WTC11 (cell line): ENCODE data around the gene RIC3. TPM values are rescaled to one million over a fixed set of nuclear protein-coding genes. Genes with fewer than 3 reads are reported as not detected.

Experiments used
- ATAC-seq: fragments of 200-7000 bp; cut with Tn5 transposase; 2 replicates; pipeline ENCODE4 v1.10.0; 2021; ENCODE audit warnings: mild to moderate bottlenecking, moderate library complexity
- CTCF ChIA-PET: fragments of 300-600 bp; sonication (Branson Sonifier 250); formaldehyde crosslinking; loops from one replicate; lab custom pipeline; 2021; ENCODE audit warnings: antibody characterized with exemption; lab: Charles Lee
- POLR2A ChIA-PET: fragments of 350-600 bp; sonication (Branson Sonifier 250); formaldehyde crosslinking; loops from one replicate; lab custom pipeline; 2021; ENCODE audit warnings: antibody characterized with exemption; lab: Charles Lee
- DNase-seq: peaks from one replicate; pipeline ENCODE4 v3.0.0; 2021; ENCODE audit warnings: low spot score
- H3K27ac Mint-ChIP-seq: 2 replicates; pipeline ENCODE4 v1.8.0; 2021; ENCODE audit warnings: mixed read lengths
- H3K27me3 Mint-ChIP-seq: 2 replicates; pipeline ENCODE4 v1.8.0; 2021; ENCODE audit warnings: low read depth, mild to moderate bottlenecking, moderate library complexity, mixed read lengths
- H3K36me3 Mint-ChIP-seq: 2 replicates; pipeline ENCODE4 v1.8.0; 2021; ENCODE audit warnings: mixed read lengths
- H3K4me1 Mint-ChIP-seq: 2 replicates; pipeline ENCODE4 v1.8.0; 2022; ENCODE audit warnings: mixed read lengths
- H3K4me3 Mint-ChIP-seq: 2 replicates; pipeline ENCODE4 v1.8.0; 2021; ENCODE audit warnings: mild to moderate bottlenecking, moderate library complexity, mixed read lengths
- H3K9me3 Mint-ChIP-seq: 2 replicates; pipeline ENCODE4 v1.8.0; 2021; ENCODE audit warnings: mixed read lengths
- AR ChIP-seq: fragments of 250-450 bp; sonication (Bioruptor Pico); IDR thresholded peaks from 2 replicates; pipeline ENCODE4 v1.9.0; 2021; ENCODE audit warnings: mild to moderate bottlenecking
- CREB1 ChIP-seq: sonication (generic); formaldehyde crosslinking; IDR thresholded peaks from 2 replicates; pipeline ENCODE4 v1.8.0; 2023; ENCODE audit warnings: mild to moderate bottlenecking, missing genetic modification reagents
- EMX1 ChIP-seq: fragments of 250-450 bp; sonication (Bioruptor Pico); IDR thresholded peaks from 2 replicates; pipeline ENCODE4 v1.8.0; 2021; ENCODE audit warnings: mild to moderate bottlenecking
- ESRRA ChIP-seq: sonication (generic); formaldehyde crosslinking; IDR thresholded peaks from 2 replicates; pipeline ENCODE4 v1.8.1; 2022; ENCODE audit warnings: mild to moderate bottlenecking, missing genetic modification reagents, borderline replicate concordance
- FOXK1 ChIP-seq: sonication (generic); formaldehyde crosslinking; IDR thresholded peaks from 2 replicates; pipeline ENCODE4 v1.8.0; 2022; ENCODE audit warnings: mild to moderate bottlenecking, moderate library complexity, missing genetic modification reagents
- GRHL2 ChIP-seq: fragments of 250-450 bp; sonication (Bioruptor Pico); IDR thresholded peaks from 2 replicates; pipeline ENCODE4 v1.8.0; 2022; ENCODE audit warnings: mild to moderate bottlenecking, moderate library complexity; ENCODE audit not compliant: insufficient replicate concordance, severe bottlenecking
- IRF2 ChIP-seq: sonication (generic); formaldehyde crosslinking; IDR thresholded peaks from 2 replicates; pipeline ENCODE4 v1.8.0; 2022; ENCODE audit warnings: low read depth, missing genetic modification reagents, borderline replicate concordance
- PRDM15 ChIP-seq: sonication (generic); formaldehyde crosslinking; IDR thresholded peaks from 2 replicates; pipeline ENCODE4 v1.8.0; 2022; ENCODE audit warnings: missing genetic modification reagents
- RORB ChIP-seq: fragments of 250-450 bp; sonication (Bioruptor Pico); IDR thresholded peaks from 2 replicates; pipeline ENCODE4 v1.9.0; 2021; ENCODE audit warnings: mild to moderate bottlenecking
- SP1 ChIP-seq: sonication (generic); formaldehyde crosslinking; conservative IDR thresholded peaks from 2 replicates; pipeline ENCODE4 v1.8.1; 2022; ENCODE audit warnings: missing genetic modification reagents
- ZMAT4 ChIP-seq: fragments of 250-450 bp; sonication (Bioruptor Pico); IDR thresholded peaks from 2 replicates; pipeline ENCODE4 v1.9.0; 2021; ENCODE audit warnings: mild to moderate bottlenecking
- ZNF263 ChIP-seq: sonication (generic); formaldehyde crosslinking; IDR thresholded peaks from 2 replicates; pipeline ENCODE4 v1.8.1; 2022; ENCODE audit warnings: low read depth, mild to moderate bottlenecking, moderate library complexity, missing genetic modification reagents
- ZNF396 ChIP-seq: fragments of 250-450 bp; sonication (Bioruptor Pico); IDR thresholded peaks from 2 replicates; pipeline ENCODE4 v1.8.0; 2021; ENCODE audit warnings: mild to moderate bottlenecking, moderate library complexity, borderline replicate concordance
- ZNF416 ChIP-seq: fragments of 250-450 bp; sonication (Bioruptor Pico); IDR thresholded peaks from 2 replicates; pipeline ENCODE4 v1.9.0; 2021; ENCODE audit warnings: mild to moderate bottlenecking, inconsistent platforms
- total RNA-seq: library from RNA; stranded (reverse); gene quantifications from 3 replicates; pipeline ENCODE4 v1.2.3, GENCODE V29; 2021

The RIC3 gene
- total RNA-seq, 1 experiment from 2014 or later, result 15.7 TPM

- POLR2A ChIA-PET, result interaction anchor here (1.0 to 2.0 kb wide), 3 partner anchors 66 to 112 kb away, joined by 3 to 5 read pairs (median 3); partner anchors contain the start of gene EIF3F
- Mint-ChIP-seq H3K27me3 (no peaks in the 10 kb centered on the region), H3K9me3 (no peaks in the 10 kb centered on the region), H3K36me3 (peaks cover 31% of the 10 kb centered on the region), H3K4me1 (no peaks in the 10 kb centered on the region), H3K27ac (no peak overlapping the region), H3K4me3 (no peak overlapping the region)
- CTCF ChIA-PET, result interaction anchor here (0.6 to 6.9 kb wide), 51 partner anchors 8 to 528 kb away, joined by 3 to 133 read pairs (median 4); partner anchors contain the start of genes EIF3F, LMO1, NLRP10 and RIC3
- DNase-seq, result peak; percentile 84
- TF ChIP-seq SP1 (CRISPR knock-in tag), result no peak
- no peak for TF ChIP-seq RORB (CRISPR knock-in tag)
- peak; percentile 78 for ATAC-seq
Measured at GRCh38 chr11:8099291-8099899, 69.4 kb downstream of the RIC3 start.

GRCh38 chr11:8098879-8099278, 69.9 kb downstream of the RIC3 start:
- Mint-ChIP-seq H3K27me3 (no peaks in the 10 kb centered on the region), H3K4me3 (no peak overlapping the region), H3K4me1 (no peaks in the 10 kb centered on the region), H3K36me3 (peaks cover 32% of the 10 kb centered on the region), H3K27ac (no peak overlapping the region), H3K9me3 (no peaks in the 10 kb centered on the region)
- DNase-seq (no peak), ATAC-seq (no peak)
- ChIA-PET POLR2A (interaction anchor here (1.0 to 2.0 kb wide), 3 partner anchors 66 to 112 kb away, joined by 3 to 5 read pairs (median 3); partner anchors contain the start of gene EIF3F), CTCF (interaction anchor here (0.6 to 6.9 kb wide), 47 partner anchors 10 to 527 kb away, joined by 3 to 133 read pairs (median 6); partner anchors contain the start of genes EIF3F, LMO1, NLRP10 and RIC3)
- TF ChIP-seq ESRRA (CRISPR knock-in tag), result no peak
- TF ChIP-seq PRDM15, result 0 out of 2 replicates have a peak, but pooled peaks have one; percentile 34
- TF ChIP-seq ZNF396 (CRISPR knock-in tag), result no peak
- TF ChIP-seq ZNF416 (CRISPR knock-in tag), result no peak
- no peak for TF ChIP-seq IRF2 (CRISPR knock-in tag)
- no peak for TF ChIP-seq AR (CRISPR knock-in tag)
- TF ChIP-seq, all 79 proteins: peak for 1

- Mint-ChIP-seq H3K27ac (no peak overlapping the region), H3K4me1 (no peaks in the 10 kb centered on the region), H3K36me3 (peaks cover 35% of the 10 kb centered on the region), H3K4me3 (no peak overlapping the region), H3K27me3 (no peaks in the 10 kb centered on the region), H3K9me3 (no peaks in the 10 kb centered on the region)
- ChIA-PET POLR2A (interaction anchor here (2.0 kb wide), 1 partner anchor 65 kb away, joined by 5 read pairs; no protein-coding TSS in a partner anchor), CTCF (interaction anchor here (0.8 to 6.9 kb wide), 24 partner anchors 10 to 486 kb away, joined by 3 to 133 read pairs (median 10); partner anchors contain the start of genes LMO1, RIC3 and TUB)
- DNase-seq (no peak), ATAC-seq (no peak)
- TF ChIP-seq EMX1 (CRISPR knock-in tag) (no peak), ZMAT4 (no peak), FOXK1 (CRISPR knock-in tag) (no peak), ZNF263 (no peak), CREB1 (CRISPR knock-in tag) (no peak), PRDM15 (no peak), GRHL2 (CRISPR knock-in tag) (no peak)
Measured at GRCh38 chr11:8098361-8098760, 70.5 kb downstream of the RIC3 start.
